WERI-Rb-1 (cell line): ENCODE measurements around the gene EXOC3L1.

Source experiments
- DNase-seq: peaks from one replicate; pipeline ENCODE4 v3.0.0-alpha.2; 2020
- H3K27ac ChIP-seq: fragments of 250-450 bp; sonication (Bioruptor Pico); 2 replicates; pipeline ENCODE4 v1.5.1; 2020; ENCODE audit warnings: mild to moderate bottlenecking, moderate library complexity
- H3K27me3 ChIP-seq: fragments of 250-450 bp; sonication (Bioruptor Pico); 2 replicates; pipeline ENCODE4 v1.5.1; 2021; ENCODE audit warnings: mild to moderate bottlenecking, low read depth, moderate library complexity; ENCODE audit not compliant: insufficient read depth, severe bottlenecking
- H3K36me3 ChIP-seq: fragments of 250-450 bp; sonication (Bioruptor Pico); 2 replicates; pipeline ENCODE4 v1.5.1; 2020; ENCODE audit warnings: mild to moderate bottlenecking, moderate library complexity
- H3K4me3 ChIP-seq: 2 replicates; pipeline ENCODE4 v1.5.1; 2011; ENCODE audit warnings: low read depth, mild to moderate bottlenecking, control low read depth, low read length
- H3K9me3 ChIP-seq: fragments of 250-450 bp; sonication (Bioruptor Pico); 2 replicates; pipeline ENCODE4 v1.5.1; 2021; ENCODE audit warnings: mild to moderate bottlenecking, moderate library complexity; ENCODE audit not compliant: severe bottlenecking
- CTCF ChIP-seq: IDR thresholded peaks from 2 replicates; pipeline ENCODE4 v1.5.1; 2011; ENCODE audit warnings: low read depth, mild to moderate bottlenecking, control low read depth, inconsistent platforms, low read length

EXOC3L1 gene

GRCh38 chr16:67211674-67212073, 21.7 kb upstream of the EXOC3L1 start:
- Histone ChIP-seq H3K4me3 (no peak overlapping the region), H3K9me3 (no peaks in the 10 kb centered on the region), H3K27ac (no peak overlapping the region), H3K27me3 (no peaks in the 10 kb centered on the region), H3K36me3 (no peaks in the 10 kb centered on the region)
- no peak for TF ChIP-seq CTCF
- no peak for DNase-seq

GRCh38 chr16:67210069-67210937, 20.4 kb upstream of the EXOC3L1 start:
- Histone ChIP-seq H3K9me3 (no peaks in the 10 kb centered on the region), H3K27me3 (no peaks in the 10 kb centered on the region), H3K36me3 (no peaks in the 10 kb centered on the region), H3K4me3 (no peak overlapping the region), H3K27ac (no peak overlapping the region)
- DNase-seq: no peak
- no peak for TF ChIP-seq CTCF

- no peak overlapping the region for H3K27ac ChIP-seq
- H3K9me3 ChIP-seq: no peaks in the 10 kb centered on the region
- H3K36me3 ChIP-seq: peaks cover 2% of the 10 kb centered on the region; the same call in 1 of the 2 replicates
- no peaks in the 10 kb centered on the region for H3K27me3 ChIP-seq
- H3K4me3 ChIP-seq: no peak overlapping the region
- no peak for DNase-seq
- TF ChIP-seq CTCF: no peak
These were observed 19.6 kb upstream of the EXOC3L1 start for GRCh38 chr16:67209565-67209964.

- no peak for TF ChIP-seq CTCF
- no peaks in the 10 kb centered on the region for H3K27me3 ChIP-seq
- H3K27ac ChIP-seq: no peak overlapping the region
- peaks cover 13% of the 10 kb centered on the region for H3K36me3 ChIP-seq
- no peak overlapping the region for H3K4me3 ChIP-seq
- no peak for DNase-seq
- H3K9me3 ChIP-seq: no peaks in the 10 kb centered on the region
These were observed 18.4 kb upstream of the EXOC3L1 start for GRCh38 chr16:67208154-67208896.

GRCh38 chr16:67207249-67208091, 17.5 kb upstream of the EXOC3L1 start:
- H3K9me3 ChIP-seq: no peaks in the 10 kb centered on the region
- H3K27ac ChIP-seq: peak overlapping the region; percentile 59
- no peak for TF ChIP-seq CTCF
- no peak for DNase-seq
- no peaks in the 10 kb centered on the region for H3K27me3 ChIP-seq
- peak overlapping the region; percentile 4; the same call in 1 of the 2 replicates for H3K4me3 ChIP-seq
- H3K36me3 ChIP-seq: peaks cover 21% of the 10 kb centered on the region
